WTC11 (cell line): ENCODE results near the gene COPS9.

Source experiments
- ATF1 ChIP-seq: sonication (generic); formaldehyde crosslinking; IDR thresholded peaks from 2 replicates; pipeline ENCODE4 v1.8.1; 2023; ENCODE audit warnings: mild to moderate bottlenecking, moderate library complexity, missing genetic modification reagents
- E2F5 ChIP-seq: sonication (generic); formaldehyde crosslinking; IDR thresholded peaks from 2 replicates; pipeline ENCODE4 v1.8.1; 2022; ENCODE audit warnings: mild to moderate bottlenecking, moderate library complexity, missing genetic modification reagents
- GTF2I ChIP-seq: fragments of 250-450 bp; sonication (Bioruptor Pico); conservative IDR thresholded peaks from 2 replicates; pipeline ENCODE4 v1.4.0; 2021; ENCODE audit warnings: mild to moderate bottlenecking
- IRF1 ChIP-seq: sonication (generic); formaldehyde crosslinking; IDR thresholded peaks from 2 replicates; pipeline ENCODE4 v1.8.0; 2023; ENCODE audit warnings: missing genetic modification reagents
- IRF2 ChIP-seq: sonication (generic); formaldehyde crosslinking; IDR thresholded peaks from 2 replicates; pipeline ENCODE4 v1.8.0; 2022; ENCODE audit warnings: low read depth, missing genetic modification reagents, borderline replicate concordance
- MYBL2 ChIP-seq: sonication (generic); formaldehyde crosslinking; IDR thresholded peaks from 2 replicates; pipeline ENCODE4 v1.8.1; 2023; ENCODE audit warnings: mild to moderate bottlenecking, moderate library complexity, missing genetic modification reagents
- NFE2L1 ChIP-seq: sonication (generic); formaldehyde crosslinking; IDR thresholded peaks from 2 replicates; pipeline ENCODE4 v1.8.1; 2023; ENCODE audit warnings: missing genetic modification reagents
- RELA ChIP-seq: sonication (generic); formaldehyde crosslinking; IDR thresholded peaks from 2 replicates; pipeline ENCODE4 v1.8.1; 2022; ENCODE audit warnings: missing genetic modification reagents, mild to moderate bottlenecking, borderline replicate concordance
- TF ChIP-seq, protein P1 (sequence below): fragments of 200-600 bp; IDR thresholded peaks from 2 replicates; pipeline ENCODE4 v1.8.0; 2022; ENCODE audit warnings: antibody characterized with exemption
- TF ChIP-seq, protein P2 (sequence below): sonication (generic); formaldehyde crosslinking; IDR thresholded peaks from 2 replicates; pipeline ENCODE4 v1.8.0; 2022; ENCODE audit warnings: mild to moderate bottlenecking, missing genetic modification reagents
- TF ChIP-seq, protein P3 (sequence below): sonication (generic); formaldehyde crosslinking; IDR thresholded peaks from 2 replicates; pipeline ENCODE4 v1.8.1; 2022; ENCODE audit warnings: mild to moderate bottlenecking, missing genetic modification reagents, moderate library complexity, borderline replicate concordance

- TF ChIP-seq, protein P1, sequence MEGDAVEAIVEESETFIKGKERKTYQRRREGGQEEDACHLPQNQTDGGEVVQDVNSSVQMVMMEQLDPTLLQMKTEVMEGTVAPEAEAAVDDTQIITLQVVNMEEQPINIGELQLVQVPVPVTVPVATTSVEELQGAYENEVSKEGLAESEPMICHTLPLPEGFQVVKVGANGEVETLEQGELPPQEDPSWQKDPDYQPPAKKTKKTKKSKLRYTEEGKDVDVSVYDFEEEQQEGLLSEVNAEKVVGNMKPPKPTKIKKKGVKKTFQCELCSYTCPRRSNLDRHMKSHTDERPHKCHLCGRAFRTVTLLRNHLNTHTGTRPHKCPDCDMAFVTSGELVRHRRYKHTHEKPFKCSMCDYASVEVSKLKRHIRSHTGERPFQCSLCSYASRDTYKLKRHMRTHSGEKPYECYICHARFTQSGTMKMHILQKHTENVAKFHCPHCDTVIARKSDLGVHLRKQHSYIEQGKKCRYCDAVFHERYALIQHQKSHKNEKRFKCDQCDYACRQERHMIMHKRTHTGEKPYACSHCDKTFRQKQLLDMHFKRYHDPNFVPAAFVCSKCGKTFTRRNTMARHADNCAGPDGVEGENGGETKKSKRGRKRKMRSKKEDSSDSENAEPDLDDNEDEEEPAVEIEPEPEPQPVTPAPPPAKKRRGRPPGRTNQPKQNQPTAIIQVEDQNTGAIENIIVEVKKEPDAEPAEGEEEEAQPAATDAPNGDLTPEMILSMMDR: no peak
- TF ChIP-seq IRF1 (CRISPR knock-in tag) (no peak), IRF2 (CRISPR knock-in tag) (no peak), E2F5 (CRISPR knock-in tag) (no peak), MYBL2 (no peak), NFE2L1 (CRISPR knock-in tag) (no peak), RELA (CRISPR knock-in tag) (no peak), GTF2I (CRISPR knock-in tag) (no peak), ATF1 (CRISPR knock-in tag) (no peak)
- TF ChIP-seq, protein P2, sequence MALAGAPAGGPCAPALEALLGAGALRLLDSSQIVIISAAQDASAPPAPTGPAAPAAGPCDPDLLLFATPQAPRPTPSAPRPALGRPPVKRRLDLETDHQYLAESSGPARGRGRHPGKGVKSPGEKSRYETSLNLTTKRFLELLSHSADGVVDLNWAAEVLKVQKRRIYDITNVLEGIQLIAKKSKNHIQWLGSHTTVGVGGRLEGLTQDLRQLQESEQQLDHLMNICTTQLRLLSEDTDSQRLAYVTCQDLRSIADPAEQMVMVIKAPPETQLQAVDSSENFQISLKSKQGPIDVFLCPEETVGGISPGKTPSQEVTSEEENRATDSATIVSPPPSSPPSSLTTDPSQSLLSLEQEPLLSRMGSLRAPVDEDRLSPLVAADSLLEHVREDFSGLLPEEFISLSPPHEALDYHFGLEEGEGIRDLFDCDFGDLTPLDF (CRISPR knock-in tag): no peak
- TF ChIP-seq, protein P3, sequence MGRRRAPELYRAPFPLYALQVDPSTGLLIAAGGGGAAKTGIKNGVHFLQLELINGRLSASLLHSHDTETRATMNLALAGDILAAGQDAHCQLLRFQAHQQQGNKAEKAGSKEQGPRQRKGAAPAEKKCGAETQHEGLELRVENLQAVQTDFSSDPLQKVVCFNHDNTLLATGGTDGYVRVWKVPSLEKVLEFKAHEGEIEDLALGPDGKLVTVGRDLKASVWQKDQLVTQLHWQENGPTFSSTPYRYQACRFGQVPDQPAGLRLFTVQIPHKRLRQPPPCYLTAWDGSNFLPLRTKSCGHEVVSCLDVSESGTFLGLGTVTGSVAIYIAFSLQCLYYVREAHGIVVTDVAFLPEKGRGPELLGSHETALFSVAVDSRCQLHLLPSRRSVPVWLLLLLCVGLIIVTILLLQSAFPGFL (CRISPR knock-in tag): no peak
These were observed 15.4 kb upstream of the COPS9 start for GRCh38 chr2:240151477-240152031.
